Coronary artery (tissue), 2 donors: ENCODE results near the gene CKM.

ENCODE experiments used
- DNase-seq: peaks from one replicate; pipeline ENCODE4 v3.0.0-alpha.2; 2017; ENCODE audit warnings: low spot score
- H3K27ac ChIP-seq, 2 donors: fragments of 200-600 bp; sonication (generic); one replicate each; pipeline ENCODE4 v1.5.1; 2016 to 2019
- H3K4me3 ChIP-seq: fragments of 200-600 bp; sonication (generic); 2 replicates; pipeline ENCODE4 v1.5.1; 2016; ENCODE audit warnings: mild to moderate bottlenecking, moderate library complexity
- CTCF ChIP-seq: fragments of 200-600 bp; sonication (generic); IDR thresholded peaks from one replicate; pipeline ENCODE4 v1.5.1; 2019; ENCODE audit warnings: antibody characterized with exemption

The CKM gene

GRCh38 chr19:45362291-45362690 is 39.6 kb upstream of the CKM start:
- TF ChIP-seq CTCF = no peak
- no peak overlapping the region for H3K4me3 ChIP-seq
- H3K27ac ChIP-seq = no peak overlapping the region
- no peak for DNase-seq

GRCh38 chr19:45361608-45362007 is 38.9 kb upstream of the CKM start:
- Histone ChIP-seq H3K27ac (no peak overlapping the region), H3K4me3 (no peak overlapping the region)
- TF ChIP-seq CTCF = no peak
- DNase-seq = no peak

- no peak overlapping the region for H3K27ac ChIP-seq
- no peak for TF ChIP-seq CTCF
These were observed 35.6 kb upstream of the CKM start for GRCh38 chr19:45358213-45358792.

GRCh38 chr19:45357445-45357783 is 34.7 kb upstream of the CKM start:
- Histone ChIP-seq H3K4me3 (no peak overlapping the region), H3K27ac (no peak overlapping the region)
- no peak for TF ChIP-seq CTCF
- no peak for DNase-seq

More at GRCh38 chr19:45358213-45358792, 35.6 kb upstream of the CKM start:
- no peak for DNase-seq
- H3K4me3 ChIP-seq = no peak overlapping the region

GRCh38 chr19:45356760-45357444 is 34.2 kb upstream of the CKM start:
- DNase-seq = no peak
- H3K27ac ChIP-seq = no peak overlapping the region
- TF ChIP-seq CTCF = no peak
- H3K4me3 ChIP-seq = no peak overlapping the region

GRCh38 chr19:45355910-45356309 is 33.2 kb upstream of the CKM start:
- Histone ChIP-seq H3K4me3 (no peak overlapping the region), H3K27ac (no peak overlapping the region)
- TF ChIP-seq CTCF = no peak
- DNase-seq = no peak

GRCh38 chr19:45355402-45355801 is 32.7 kb upstream of the CKM start:
- no peak for TF ChIP-seq CTCF
- H3K4me3 ChIP-seq = no peak overlapping the region
- H3K27ac ChIP-seq = no peak overlapping the region
- no peak for DNase-seq
